ENCODE measurements around the gene DNAJB1. TPM values are rescaled to one million over a fixed set of nuclear protein-coding genes. Genes with fewer than 3 reads are reported as not detected.
A peak's percentile ranks its signal among the peaks of the same experiment; 100 is the strongest.

The DNAJB1 gene
- total RNA-seq, 1 experiment from 2014 or later: 77.7 TPM

DNA sequence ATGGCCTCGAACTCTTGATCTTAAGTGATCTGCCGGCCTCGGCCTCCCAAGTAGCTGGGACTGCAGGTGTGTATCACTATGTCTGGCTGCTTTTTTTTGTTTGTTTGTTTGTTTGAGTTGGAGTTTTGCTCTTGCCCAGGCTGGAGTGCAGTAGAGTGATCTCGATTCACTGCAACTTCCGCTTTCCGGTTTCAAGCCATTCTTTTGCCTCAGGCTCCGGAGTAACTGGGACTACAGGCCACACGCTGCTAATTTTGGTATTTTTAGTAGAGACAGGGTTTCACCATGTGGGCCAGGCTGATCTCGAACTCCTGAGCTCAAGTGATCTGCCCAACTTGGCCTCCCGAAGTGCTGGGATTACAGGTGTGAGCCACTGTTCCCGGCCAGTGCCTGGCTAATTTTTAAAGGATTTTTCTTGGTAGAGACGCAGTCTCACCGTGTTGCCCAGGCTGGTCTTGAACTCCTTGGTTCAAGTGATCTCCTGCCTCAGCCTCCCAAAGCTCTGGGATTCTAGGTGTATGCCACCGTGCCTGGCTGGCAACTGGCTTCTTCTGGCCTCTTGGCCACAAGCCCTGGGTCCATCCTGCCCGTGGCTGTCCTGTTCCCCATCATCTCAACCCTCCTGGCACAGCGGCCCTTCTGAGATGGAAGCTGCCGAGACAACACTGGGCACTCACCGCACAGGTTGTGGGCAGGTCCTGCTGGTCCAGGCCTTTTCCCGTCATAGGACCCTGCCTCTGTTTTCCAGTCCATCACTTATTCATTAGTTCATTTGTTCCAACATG lies 22.7 kb upstream of the DNAJB1 start:
- Histone ChIP-seq H3K23ac (ENCODE audit: insufficient read length, low read depth, low read length) (no peak overlapping the region), H3K79me2 (ENCODE audit: insufficient read depth, low read length) (peaks cover 5% of the 10 kb centered on the region; the same call in 1 of the 2 replicates), H4K5ac (ENCODE audit: insufficient read length, low read depth, low read length) (no peak overlapping the region), H3K27ac (ENCODE audit: insufficient read length, low read depth, low read length) (no peak overlapping the region), H3K9me3 (ENCODE audit: control insufficient read depth, low read depth, low read length) (no peaks in the 10 kb centered on the region), H4K20me1 (ENCODE audit: control insufficient read depth, insufficient read depth, insufficient read length) (no peaks in the 10 kb centered on the region), H3K4me2 (ENCODE audit: insufficient read depth, insufficient read length, low read length) (no peak overlapping the region), H3K9ac (ENCODE audit: extremely low read depth, insufficient read length, low read length) (no peak overlapping the region), H4K8ac (replicated peaks; ENCODE audit: insufficient read length, low read depth, low read length) (no peak overlapping the region), H2AFZ (ENCODE audit: low read length) (no peak overlapping the region), H3K14ac (ENCODE audit: insufficient read depth, low read length) (no peak overlapping the region), H2AK5ac (ENCODE audit: insufficient read length, low read length) (no peak overlapping the region), H3K23me2 (ENCODE audit: insufficient read length, low read depth, low read length, poor library complexity, severe bottlenecking) (peaks cover 3% of the 10 kb centered on the region), H3K27me3 (ENCODE audit: insufficient read depth, low read length) (no peaks in the 10 kb centered on the region), H3K79me1 (ENCODE audit: insufficient read depth, low read depth, low read length, poor library complexity, severe bottlenecking) (no peaks in the 10 kb centered on the region), H3K18ac (ENCODE audit: insufficient read length, low read depth, low read length) (no peak overlapping the region), H2BK120ac (ENCODE audit: low read depth, low read length, poor library complexity, severe bottlenecking) (no peak overlapping the region), H3K4me1 (ENCODE audit: insufficient read depth, low read length) (no peaks in the 10 kb centered on the region; the same call in 1 of the 2 replicates), H4K91ac (ENCODE audit: insufficient read length, low read depth, low read length) (no peak overlapping the region), H3K4ac (ENCODE audit: low read depth, low read length) (no peak overlapping the region), H3K56ac (ENCODE audit: insufficient read length, low read depth, low read length) (no peak overlapping the region), H2BK15ac (ENCODE audit: low read depth, low read length) (no peak overlapping the region), H2BK12ac (ENCODE audit: insufficient read length, low read depth, low read length) (no peak overlapping the region), H3T11ph (ENCODE audit: low read length) (no peak overlapping the region), H2BK5ac (ENCODE audit: insufficient read length, low read length) (no peak overlapping the region), H2BK20ac (ENCODE audit: low read depth, low read length, poor library complexity, severe bottlenecking) (no peak overlapping the region)
- WGBS (ENCODE audit: extremely low coverage, insufficient read length, low lambda C conversion rate): no CpG with 5 or more reads among the region's 19 CpGs
- H3K27ac Mint-ChIP-seq: peak overlapping the region; percentile 41 to 85 (median 53); a peak in 4 of 7 replicates
- H3K27me3 Mint-ChIP-seq (ENCODE audit: low read depth): no peaks in the 10 kb centered on the region
- H3K9me3 Mint-ChIP-seq: no peaks in the 10 kb centered on the region; a peak in 1 of 5 replicates
- no peak for DNase-seq
- TF ChIP-seq, protein P1, sequence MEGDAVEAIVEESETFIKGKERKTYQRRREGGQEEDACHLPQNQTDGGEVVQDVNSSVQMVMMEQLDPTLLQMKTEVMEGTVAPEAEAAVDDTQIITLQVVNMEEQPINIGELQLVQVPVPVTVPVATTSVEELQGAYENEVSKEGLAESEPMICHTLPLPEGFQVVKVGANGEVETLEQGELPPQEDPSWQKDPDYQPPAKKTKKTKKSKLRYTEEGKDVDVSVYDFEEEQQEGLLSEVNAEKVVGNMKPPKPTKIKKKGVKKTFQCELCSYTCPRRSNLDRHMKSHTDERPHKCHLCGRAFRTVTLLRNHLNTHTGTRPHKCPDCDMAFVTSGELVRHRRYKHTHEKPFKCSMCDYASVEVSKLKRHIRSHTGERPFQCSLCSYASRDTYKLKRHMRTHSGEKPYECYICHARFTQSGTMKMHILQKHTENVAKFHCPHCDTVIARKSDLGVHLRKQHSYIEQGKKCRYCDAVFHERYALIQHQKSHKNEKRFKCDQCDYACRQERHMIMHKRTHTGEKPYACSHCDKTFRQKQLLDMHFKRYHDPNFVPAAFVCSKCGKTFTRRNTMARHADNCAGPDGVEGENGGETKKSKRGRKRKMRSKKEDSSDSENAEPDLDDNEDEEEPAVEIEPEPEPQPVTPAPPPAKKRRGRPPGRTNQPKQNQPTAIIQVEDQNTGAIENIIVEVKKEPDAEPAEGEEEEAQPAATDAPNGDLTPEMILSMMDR (conservative IDR thresholded peaks at IDR 0.05): no peak
- peaks cover 0 to 7% (median 5%) of the 10 kb centered on the region in 3 experiments; a peak in 2 of 7 replicates for H3K36me3 Mint-ChIP-seq (ENCODE audit: insufficient read depth in 1 of 3, low read depth in 3 of 3)
- H3K4me1 Mint-ChIP-seq: peaks cover 9 to 14% of the 10 kb centered on the region in 2 experiments
- H3K4me3 Mint-ChIP-seq: no peak overlapping the region

Measured in H9 (cell line).